Endothelial cell (in vitro differentiated cells): Measurements from ENCODE around the gene DRC7. TPM values are rescaled to one million over a fixed set of nuclear protein-coding genes. Genes with fewer than 3 reads are reported as not detected.
"Not testable (repeated sequence)": the region's sequence is repeated elsewhere in the genome, so short reads cannot be mapped to it uniquely, and the experiment has no call there.

Experiments used
- DNase-seq: peaks from one replicate; pipeline ENCODE4 v3.0.0; 2021; ENCODE audit warnings: low spot score
- H3K27ac Mint-ChIP-seq: one replicate; pipeline ENCODE4 v1.8.0; 2021; ENCODE audit warnings: mixed read lengths, inconsistent platforms; ENCODE audit not compliant: unreplicated experiment
- H3K27me3 Mint-ChIP-seq: one replicate; pipeline ENCODE4 v1.8.0; 2021; ENCODE audit warnings: mild to moderate bottlenecking, moderate library complexity, mixed read lengths, inconsistent platforms; ENCODE audit not compliant: unreplicated experiment
- H3K36me3 Mint-ChIP-seq: one replicate; pipeline ENCODE4 v1.8.0; 2021; ENCODE audit warnings: mild to moderate bottlenecking, low read depth, mixed read lengths, inconsistent platforms; ENCODE audit not compliant: unreplicated experiment
- H3K4me1 Mint-ChIP-seq: one replicate; pipeline ENCODE4 v1.8.0; 2021; ENCODE audit warnings: mild to moderate bottlenecking, mixed read lengths, inconsistent platforms; ENCODE audit not compliant: unreplicated experiment
- H3K4me3 Mint-ChIP-seq: one replicate; pipeline ENCODE4 v1.8.0; 2021; ENCODE audit warnings: mild to moderate bottlenecking, mixed read lengths, inconsistent platforms; ENCODE audit not compliant: unreplicated experiment
- H3K9me3 Mint-ChIP-seq: one replicate; pipeline ENCODE4 v1.8.0; 2021; ENCODE audit warnings: mixed read lengths, inconsistent platforms; ENCODE audit not compliant: unreplicated experiment
- total RNA-seq: library from RNA; stranded (reverse); fragmentation: NEBNext Ultra II Directional; extraction: Animal tissue kit (Norgen Biotek cat#: 25700); gene quantifications from one replicate; pipeline ENCODE4 v1.2.1, GENCODE V29; 2021; ENCODE audit not compliant: unreplicated experiment
- TF ChIP-seq, protein P1 (sequence below): fragments of 200-600 bp; sonication (generic); IDR thresholded peaks from one replicate; pipeline ENCODE4 v1.5.0; 2021; ENCODE audit warnings: antibody characterized with exemption; ENCODE audit not compliant: unreplicated experiment

The DRC7 gene
- total RNA-seq, 1 donor from 2014 or later = 1.8 TPM

DNA sequence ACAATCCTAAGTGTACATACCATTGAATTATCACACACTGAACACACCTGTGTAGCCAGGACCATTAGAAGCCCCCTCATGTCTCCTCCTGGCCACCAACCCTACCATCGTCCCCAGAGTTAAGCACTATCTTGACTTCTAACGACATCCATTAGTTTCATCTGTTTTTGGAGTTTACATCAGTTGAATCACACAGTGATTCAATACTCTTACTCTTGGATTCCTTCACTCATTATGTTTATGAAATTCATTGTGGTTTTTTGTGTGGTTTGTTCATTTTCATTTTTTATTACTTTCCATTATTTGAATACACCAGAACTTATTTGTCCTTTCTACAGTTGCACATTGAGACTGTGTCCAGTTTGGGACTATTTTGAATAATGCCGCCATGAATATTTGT lies 13.6 kb downstream of the DRC7 start:
- H3K36me3 Mint-ChIP-seq = no peaks in the 10 kb centered on the region
- DNase-seq = no peak
- no peak overlapping the region for H3K27ac Mint-ChIP-seq
- H3K27me3 Mint-ChIP-seq = peaks cover 1% of the 10 kb centered on the region
- TF ChIP-seq, protein P1, sequence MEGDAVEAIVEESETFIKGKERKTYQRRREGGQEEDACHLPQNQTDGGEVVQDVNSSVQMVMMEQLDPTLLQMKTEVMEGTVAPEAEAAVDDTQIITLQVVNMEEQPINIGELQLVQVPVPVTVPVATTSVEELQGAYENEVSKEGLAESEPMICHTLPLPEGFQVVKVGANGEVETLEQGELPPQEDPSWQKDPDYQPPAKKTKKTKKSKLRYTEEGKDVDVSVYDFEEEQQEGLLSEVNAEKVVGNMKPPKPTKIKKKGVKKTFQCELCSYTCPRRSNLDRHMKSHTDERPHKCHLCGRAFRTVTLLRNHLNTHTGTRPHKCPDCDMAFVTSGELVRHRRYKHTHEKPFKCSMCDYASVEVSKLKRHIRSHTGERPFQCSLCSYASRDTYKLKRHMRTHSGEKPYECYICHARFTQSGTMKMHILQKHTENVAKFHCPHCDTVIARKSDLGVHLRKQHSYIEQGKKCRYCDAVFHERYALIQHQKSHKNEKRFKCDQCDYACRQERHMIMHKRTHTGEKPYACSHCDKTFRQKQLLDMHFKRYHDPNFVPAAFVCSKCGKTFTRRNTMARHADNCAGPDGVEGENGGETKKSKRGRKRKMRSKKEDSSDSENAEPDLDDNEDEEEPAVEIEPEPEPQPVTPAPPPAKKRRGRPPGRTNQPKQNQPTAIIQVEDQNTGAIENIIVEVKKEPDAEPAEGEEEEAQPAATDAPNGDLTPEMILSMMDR = no peak
- H3K4me1 Mint-ChIP-seq = no peaks in the 10 kb centered on the region
- no peak overlapping the region for H3K4me3 Mint-ChIP-seq
- H3K9me3 Mint-ChIP-seq = no peaks in the 10 kb centered on the region

DNA sequence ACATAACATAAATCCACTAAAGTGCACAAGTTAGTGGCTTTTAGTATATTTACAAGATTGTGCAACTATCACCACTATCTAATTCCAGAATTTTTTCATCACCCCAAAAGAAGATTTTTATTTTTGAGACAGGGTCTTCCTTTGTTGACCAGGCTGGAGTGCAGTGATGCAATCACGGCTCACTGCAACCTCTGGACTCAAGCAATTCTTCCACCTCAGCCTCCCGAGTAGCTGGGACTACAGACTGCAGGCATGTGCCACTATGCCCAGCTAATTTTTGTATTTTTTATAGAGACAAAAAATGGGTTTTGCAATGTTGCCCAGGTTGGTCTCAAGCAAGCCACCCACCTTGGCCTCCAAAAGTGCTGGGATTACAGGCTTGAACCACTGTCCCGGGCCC lies 15.1 kb downstream of the DRC7 start:
- TF ChIP-seq, protein P1 = no peak
- Mint-ChIP-seq H3K9me3 (no peaks in the 10 kb centered on the region), H3K36me3 (no peaks in the 10 kb centered on the region), H3K4me3 (no peak overlapping the region), H3K27me3 (peaks cover 1% of the 10 kb centered on the region), H3K27ac (no peak overlapping the region), H3K4me1 (no peaks in the 10 kb centered on the region)
- DNase-seq = no peak

DNA sequence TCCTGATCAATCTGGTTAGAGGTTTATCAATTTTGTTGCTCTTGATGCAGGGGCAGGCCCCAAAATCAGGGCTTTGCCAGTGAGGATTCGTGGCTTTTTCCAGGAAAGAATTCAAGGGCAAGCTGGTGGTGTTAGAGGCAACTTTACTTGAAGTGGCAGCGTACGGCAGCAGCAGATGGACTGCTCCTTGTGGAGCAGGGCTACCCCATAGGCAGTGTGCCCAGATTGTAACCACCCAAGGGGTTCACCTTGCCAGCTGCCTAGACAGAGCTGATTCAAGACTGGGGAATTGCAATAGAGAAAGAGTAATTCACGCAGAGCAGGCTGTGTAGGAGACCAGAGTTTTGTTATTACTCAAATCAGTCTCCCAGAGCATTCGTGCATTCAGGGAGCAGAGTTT lies 16.7 kb downstream of the DRC7 start:
- Mint-ChIP-seq H3K27ac (no peak overlapping the region), H3K9me3 (no peaks in the 10 kb centered on the region), H3K36me3 (no peaks in the 10 kb centered on the region), H3K4me1 (no peaks in the 10 kb centered on the region), H3K4me3 (no peak overlapping the region), H3K27me3 (no peaks in the 10 kb centered on the region)
- TF ChIP-seq, protein P1 = no peak
- DNase-seq = no peak

DNA sequence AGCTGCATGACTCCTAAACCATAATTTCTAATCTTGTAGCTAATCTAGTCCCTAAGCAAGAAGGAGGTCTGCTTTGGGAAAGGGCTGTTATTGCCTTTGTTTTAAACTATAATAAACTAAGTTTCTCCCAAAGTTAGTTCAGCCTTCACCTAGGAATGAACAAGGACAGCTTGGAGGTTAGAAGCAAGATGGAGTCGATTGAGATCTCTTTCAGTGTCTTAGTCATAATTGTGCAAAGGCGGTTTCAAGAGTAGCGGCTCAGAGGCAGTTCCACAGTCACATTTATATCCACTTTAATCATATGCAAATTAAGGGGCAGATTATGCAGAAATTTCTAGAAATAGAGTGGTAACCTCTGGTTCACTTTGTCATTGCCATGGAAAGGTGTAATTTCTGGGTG lies 17.4 kb downstream of the DRC7 start:
- H3K4me1 Mint-ChIP-seq = no peaks in the 10 kb centered on the region
- H3K27ac Mint-ChIP-seq = no peak overlapping the region
- H3K9me3 Mint-ChIP-seq = no peaks in the 10 kb centered on the region
- TF ChIP-seq, protein P1 = no peak
- no peaks in the 10 kb centered on the region for H3K36me3 Mint-ChIP-seq
- no peak for DNase-seq
- no peak overlapping the region for H3K4me3 Mint-ChIP-seq
- no peaks in the 10 kb centered on the region for H3K27me3 Mint-ChIP-seq

DNA sequence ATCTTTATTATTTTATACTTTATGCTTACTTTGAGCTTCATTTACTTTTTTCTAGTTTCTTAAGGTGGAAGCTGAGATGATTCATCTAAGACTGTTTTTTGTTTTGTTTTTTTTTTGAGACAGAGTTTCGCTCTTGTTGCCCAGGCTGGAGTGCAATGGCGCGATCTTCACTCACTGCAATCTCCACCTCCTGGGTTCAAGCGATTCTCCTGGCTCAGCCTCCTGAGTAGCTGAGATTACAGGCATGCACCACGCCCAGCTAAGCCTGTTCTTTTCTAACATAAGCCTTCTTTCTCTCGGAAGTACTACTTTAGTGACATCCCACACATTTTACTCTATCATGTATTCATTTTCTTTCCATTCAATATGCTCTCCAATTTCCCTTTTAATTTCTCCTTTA lies 18.0 kb downstream of the DRC7 start:
- H3K9me3 Mint-ChIP-seq, H3K4me3 Mint-ChIP-seq, H3K27ac Mint-ChIP-seq, DNase-seq, H3K36me3 Mint-ChIP-seq, H3K27me3 Mint-ChIP-seq, H3K4me1 Mint-ChIP-seq: not testable (repeated sequence)

DNA sequence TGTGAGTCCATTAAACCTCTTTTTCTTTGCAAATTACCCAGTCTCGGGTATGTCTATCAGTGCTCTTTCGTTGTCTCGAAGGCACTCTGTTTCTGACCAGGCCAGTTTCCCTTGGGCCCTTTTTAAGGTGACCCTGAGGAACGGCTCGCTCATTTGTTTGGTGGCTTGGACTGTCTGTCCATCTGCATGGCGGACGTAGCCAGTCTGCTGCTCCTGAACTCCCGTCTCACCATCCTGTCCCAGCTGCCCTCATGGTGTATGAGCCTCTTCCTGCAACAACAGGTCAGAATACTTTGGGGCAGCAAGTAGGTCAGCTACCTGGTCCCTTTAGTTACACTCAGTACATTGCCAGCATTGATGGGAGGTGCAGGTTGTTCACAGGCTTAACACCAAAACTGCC lies 19.0 kb downstream of the DRC7 start:
- Mint-ChIP-seq H3K4me1 (no peaks in the 10 kb centered on the region), H3K27ac (no peak overlapping the region), H3K27me3 (peaks cover 1% of the 10 kb centered on the region), H3K9me3 (no peaks in the 10 kb centered on the region), H3K4me3 (no peak overlapping the region), H3K36me3 (no peaks in the 10 kb centered on the region)
- TF ChIP-seq, protein P1 = no peak
- DNase-seq = no peak
